Measurements from ENCODE around the gene ZWINT.

The ZWINT gene, protein sequence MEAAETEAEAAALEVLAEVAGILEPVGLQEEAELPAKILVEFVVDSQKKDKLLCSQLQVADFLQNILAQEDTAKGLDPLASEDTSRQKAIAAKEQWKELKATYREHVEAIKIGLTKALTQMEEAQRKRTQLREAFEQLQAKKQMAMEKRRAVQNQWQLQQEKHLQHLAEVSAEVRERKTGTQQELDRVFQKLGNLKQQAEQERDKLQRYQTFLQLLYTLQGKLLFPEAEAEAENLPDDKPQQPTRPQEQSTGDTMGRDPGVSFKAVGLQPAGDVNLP

DNA sequence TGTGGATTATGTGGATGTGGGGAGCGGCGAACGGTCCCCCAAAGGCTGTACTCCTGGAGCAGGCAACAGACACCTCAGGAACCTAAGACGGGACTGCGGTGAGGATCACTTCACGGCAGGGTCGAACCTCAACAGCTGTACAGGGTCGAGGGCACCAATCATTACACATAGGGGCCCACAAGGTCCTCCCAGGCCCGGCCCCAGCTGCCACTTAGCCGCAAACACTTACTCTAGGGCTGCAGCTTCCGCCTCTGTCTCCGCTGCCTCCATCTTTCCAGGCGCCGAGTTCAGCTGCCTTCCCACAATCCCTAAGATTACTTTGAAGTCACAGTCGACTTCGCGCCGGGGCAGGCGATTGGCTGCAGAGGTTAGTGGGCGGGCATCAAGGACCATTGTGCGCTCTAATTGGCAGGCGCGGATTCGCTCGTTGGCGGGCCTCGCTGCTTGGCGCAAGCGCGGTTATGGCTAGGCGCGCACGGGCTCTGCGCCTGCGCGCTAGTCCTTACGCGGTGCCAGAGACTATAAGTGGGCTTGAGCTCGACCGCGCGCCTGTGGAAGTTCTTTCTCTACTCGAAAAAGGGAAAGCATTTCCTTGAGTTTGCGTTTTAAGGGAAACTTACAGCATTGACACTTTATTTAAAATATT lies at the start of gene ZWINT:
TSS of gene ZWINT (minus strand) at position 293 of the 646 bp plus-strand sequence. CDS start at position 270, 23 bp downstream.
- DNase-seq, result peak; percentile 89

DNA sequence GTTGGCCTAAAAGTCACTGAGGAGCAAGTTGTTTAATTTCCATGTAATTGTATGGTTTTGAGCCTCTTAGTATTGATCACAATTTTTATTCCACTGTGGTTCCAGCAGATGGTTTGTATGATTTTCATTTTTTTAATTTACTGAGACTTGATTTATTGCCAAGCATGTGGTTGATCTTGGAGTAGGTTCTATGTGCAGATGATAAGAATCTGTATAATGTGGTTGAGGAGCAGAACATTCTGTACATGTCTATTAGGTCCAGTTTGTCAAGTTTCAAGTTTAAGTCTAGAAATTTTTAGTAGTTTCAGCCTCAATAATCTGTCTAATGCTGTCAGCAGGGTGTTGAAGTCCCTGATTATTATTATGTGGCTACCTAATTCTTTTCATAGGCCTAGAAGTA lies 22.7 kb upstream of the ZWINT start:
- DNase-seq, result no peak

DNA sequence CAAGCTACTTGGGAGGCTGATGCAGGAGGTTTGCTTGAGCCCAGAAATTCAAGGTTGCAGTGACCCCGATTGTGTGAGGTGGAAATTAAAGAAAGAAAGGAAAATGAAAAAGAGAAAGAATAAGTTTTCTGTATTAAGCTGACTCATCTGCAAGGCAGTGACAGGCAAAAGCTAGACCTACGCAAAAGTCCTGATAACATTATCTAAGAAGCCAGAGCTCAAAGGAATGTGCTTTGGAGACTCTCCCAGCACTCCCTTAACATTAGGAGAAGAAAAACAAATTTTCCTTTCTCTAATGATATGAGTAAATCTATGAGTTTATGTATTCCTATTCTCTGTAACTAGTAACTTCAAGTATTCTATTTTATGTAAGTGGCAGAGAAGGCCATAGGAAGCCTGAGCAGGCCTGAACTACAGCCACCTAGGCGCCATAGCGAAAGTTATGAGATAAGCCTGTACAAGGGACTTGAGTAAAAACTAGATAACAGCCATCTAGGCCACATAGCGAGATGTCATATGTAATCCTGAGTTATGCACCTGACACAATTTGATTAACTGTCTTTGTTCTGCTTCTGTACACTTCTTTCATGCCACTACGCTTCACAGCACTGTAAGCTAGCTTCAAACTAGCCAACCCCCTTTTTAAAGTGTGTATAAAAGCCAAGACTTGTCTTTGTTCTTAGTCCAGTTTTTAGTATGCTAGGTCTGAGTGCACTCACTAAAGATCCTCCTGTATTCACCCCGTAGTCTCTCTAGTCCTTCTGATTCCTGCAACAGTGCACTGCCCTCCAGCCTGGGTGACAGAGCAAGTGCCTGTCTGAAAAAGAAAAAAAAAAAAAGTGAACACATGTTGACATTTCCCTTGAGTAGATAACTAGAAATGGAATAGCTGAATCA lies 9.4 kb upstream of the ZWINT start:
- DNase-seq, result no peak

DNA sequence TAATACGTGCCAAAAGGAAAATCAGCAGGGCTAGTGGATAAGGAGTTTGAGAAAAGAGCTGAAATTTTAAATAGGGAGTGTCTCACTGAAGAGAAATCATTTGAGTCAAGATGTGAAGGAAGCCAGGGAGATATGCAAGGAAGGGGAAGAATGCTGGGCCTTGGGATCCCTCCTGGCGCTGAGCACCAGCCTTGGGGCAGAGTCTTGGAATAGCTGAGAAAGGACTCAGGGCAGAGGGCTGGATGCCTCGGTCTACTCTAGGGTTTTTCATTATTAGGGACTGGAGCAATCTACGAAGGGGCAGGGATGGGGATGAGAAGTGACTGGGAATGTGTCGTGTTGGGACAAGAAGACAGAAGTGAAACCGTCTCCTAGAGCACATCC lies 484 bp downstream of the ZWINT start:
- no peak for DNase-seq

DNA sequence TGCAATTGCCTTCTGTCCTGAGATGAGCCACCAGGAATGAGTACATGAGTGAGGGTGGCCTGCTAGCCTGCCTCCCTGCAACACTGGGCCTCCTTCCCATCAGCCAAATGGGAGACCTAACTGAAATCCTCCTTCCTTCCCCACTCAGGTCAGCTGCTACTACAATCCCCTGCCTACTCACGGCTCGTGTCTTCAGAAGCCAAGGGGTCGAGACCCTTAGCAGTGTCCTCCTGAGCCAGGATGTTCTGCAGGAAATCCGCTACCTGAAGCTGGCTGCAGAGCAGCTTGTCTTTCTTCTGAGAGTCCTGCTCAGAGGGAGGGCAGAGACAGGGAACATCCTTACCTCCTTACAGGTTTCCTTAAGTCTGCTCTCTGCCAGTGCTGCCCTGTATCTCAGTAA lies 1.2 kb downstream of the ZWINT start:
- no peak for DNase-seq

DNA sequence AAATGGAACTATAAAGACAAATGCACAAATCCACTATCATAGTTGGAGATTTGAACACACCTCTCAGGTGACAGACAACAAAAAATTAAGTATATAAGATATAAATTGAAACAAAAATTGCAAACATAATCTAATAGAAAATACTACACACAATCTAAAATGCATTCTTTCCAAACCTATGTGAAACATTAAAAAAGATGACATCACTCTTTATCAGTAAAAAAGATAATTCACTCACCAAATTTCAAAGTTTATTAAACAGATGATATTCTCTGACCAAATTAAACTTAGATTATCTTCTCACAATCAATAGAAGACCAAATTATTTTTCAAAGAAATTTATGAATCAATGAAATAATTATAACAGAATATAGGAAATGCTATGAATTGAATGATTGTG lies 4.0 kb downstream of the ZWINT start:
- DNase-seq, result no peak

DNA sequence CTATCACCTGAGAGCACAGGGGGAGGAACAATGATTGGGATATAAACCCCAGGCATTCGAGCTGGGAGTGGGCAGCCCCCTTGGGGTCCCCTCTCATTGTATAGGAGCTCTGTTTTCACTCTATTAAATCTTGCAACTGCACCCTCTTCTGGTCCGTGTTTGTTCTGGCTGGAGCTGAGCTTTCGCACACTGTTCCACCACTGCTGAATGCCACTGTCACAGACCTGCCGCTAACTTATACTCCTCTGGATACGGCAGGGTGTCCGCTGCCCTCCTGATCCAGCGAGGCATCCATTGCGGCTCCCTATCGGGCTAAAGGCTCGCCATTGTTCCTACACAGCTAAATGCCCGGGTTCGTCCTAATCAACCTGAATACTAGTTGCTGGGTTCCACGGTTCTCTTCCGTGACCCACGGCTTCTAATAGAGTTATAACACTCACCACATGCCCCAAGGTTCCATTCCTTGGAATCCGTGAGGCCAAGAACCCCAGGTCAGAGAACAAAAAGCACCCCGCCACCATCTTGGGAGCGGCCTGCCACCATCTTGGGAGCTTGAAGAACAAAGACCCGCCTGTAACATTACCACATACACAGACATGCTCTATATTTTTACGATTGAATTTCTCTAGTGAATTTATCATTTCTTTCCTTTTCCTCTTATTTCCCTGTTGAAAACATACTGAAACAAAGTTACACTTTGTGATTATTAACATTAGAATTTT lies 9.0 kb downstream of the ZWINT start:
- DNase-seq, result no peak

DNA sequence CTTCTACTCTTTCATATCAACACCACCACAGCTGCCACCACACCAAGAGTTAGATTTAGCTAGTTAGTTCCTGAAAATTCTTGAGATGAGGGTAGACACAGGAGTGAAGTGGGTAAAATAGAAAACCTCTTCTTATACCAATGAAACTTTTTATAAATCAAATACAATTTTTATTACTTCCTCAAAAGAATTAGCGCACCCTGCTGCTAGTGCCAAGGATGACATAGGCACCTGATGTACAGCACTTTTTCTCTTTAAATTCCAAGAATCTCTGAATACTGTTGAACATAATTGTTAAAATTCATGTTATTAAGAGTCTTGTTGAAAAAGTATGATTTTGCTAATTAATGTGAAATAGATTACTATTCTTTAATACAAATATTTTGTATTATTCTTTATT lies 11.4 kb downstream of the ZWINT start:
- DNase-seq, result no peak

DNA sequence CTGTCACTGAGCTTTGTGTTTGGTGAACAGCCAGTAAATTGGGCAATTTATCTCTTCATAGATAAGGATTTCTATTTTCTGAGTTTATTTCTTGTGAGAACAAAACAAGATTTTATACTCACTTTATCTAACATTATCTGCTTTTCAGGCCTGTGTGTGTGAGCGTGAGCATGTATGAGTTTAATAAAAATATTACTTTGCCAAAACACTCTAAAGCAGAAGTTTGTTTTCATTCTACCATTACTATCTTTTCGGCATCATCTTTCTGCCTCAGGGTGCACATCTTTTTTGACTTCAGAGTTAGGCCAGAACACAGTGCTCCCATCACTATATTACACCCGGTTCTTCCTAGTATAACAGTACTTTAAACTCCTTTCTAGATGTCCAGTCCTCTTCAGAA lies 13.0 kb downstream of the ZWINT start:
- DNase-seq, result no peak

DNA sequence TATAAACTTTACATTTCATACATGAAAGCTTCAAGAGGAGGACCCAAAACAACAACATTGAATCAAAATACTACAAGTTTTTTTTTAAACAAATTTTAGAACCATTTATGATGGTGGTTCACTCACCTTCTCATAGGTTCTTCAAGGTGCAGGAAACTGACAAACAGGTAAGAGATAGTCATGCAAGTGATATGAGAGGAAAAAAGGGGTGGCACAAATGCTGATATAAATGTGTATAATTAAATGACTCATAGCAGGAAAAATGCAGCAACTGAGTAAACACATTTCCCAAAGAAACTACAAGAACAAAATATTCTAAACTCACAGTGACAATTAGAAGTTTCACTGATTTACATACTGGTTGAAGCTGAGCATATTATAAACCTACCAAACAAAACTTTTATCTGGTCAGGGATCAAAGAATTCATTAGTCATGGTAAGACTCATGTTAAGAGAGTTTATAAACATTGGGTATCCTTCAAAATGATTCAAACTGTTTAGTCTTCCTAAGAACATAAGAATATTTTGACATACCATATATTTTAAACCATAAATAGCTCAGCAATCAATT lies 14.1 kb downstream of the ZWINT start:
- DNase-seq, result no peak

DNA sequence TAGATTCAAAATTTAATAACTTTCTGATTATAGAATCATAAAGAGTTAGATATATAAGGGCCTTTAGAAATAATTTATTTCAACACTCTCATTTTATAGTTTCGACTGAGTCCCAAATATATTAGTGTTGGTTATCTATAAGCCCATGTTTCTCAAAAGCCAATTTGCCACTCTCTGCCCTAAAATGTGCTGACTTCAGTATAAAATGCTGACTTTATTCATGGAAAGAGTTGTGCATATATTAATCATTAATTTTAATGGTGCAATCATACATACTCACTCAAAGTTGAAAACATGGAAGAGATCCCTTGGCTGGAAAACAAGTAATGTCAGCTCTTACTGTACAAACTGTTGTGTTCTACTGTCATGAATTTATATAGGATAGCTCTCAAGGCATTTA lies 19.4 kb downstream of the ZWINT start:
- DNase-seq, result no peak

DNA sequence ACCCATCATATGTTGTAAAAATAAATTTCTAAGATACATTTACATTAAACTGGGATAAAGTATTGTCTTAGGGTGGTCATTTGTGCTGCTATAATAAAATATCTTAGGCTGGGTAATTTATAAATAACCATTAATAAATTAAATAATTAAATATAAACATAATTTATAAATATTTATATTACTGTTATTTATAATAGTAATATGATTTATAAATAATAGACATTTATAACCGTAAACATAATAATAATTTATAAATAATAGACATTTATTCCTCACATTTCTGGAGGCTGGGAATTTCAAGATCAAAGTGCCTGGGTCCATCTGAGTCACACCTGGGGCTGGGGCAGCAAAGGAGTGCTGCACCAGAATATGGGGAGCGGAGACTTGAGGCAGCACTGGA lies 31.1 kb downstream of the ZWINT start:
- DNase-seq, result no peak

DNA sequence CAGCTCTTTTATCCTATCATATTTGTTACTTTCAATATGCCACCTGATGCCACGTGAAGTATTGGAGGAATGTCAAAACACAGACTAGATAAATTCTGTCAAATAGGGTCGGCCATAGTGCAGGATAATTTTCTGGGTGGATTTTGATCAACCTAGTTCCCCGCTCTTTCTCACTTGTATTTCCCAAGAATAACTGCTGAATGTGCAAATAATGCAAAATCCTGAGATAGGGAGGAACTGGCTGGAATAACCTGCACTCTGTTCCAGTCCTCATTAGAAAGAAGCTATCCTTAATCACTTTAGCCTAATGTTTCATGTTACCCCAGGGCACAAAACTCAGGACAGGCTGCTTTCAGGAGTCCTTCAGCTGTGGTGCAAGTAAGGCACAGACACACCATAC lies 33.9 kb downstream of the ZWINT start:
- DNase-seq, result no peak

DNA sequence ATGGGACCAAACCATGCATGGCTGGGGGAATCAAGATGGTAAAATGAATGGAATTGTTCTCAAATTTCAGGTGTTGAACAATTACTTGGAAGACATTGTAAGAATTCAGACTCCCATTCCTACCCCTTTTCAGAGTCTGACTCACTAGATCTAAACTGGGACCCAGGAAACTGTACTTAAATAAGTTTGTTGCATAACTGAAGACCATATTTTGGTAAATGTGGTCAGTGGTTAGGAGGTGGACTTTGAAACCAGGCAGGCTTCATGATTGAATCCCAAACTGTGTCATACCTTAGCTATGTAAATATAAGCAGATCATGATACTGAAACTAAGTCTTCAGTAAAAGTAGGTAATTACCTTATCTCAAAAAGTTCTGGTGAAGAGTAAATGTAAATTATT lies 41.7 kb downstream of the ZWINT start:
- no peak for DNase-seq

DNA sequence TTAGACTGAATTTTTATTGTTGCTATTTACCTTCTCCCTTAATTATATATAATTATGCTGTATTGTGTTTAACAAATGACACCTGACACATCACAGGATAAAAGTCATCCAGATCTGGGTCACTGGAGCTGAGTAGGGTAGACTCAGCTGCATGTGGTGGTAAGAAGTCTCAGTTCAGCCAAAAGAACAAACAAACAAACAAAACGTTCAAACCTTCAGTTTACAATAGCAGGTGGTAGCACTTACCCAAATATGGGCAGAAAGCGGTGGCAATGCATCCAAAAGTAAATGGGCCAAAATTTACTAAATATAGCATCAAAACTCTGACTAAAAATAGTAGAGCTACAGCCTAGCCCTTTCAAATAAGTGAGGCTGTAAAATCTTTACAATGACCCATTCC lies 42.2 kb downstream of the ZWINT start:
- DNase-seq, result no peak

DNA sequence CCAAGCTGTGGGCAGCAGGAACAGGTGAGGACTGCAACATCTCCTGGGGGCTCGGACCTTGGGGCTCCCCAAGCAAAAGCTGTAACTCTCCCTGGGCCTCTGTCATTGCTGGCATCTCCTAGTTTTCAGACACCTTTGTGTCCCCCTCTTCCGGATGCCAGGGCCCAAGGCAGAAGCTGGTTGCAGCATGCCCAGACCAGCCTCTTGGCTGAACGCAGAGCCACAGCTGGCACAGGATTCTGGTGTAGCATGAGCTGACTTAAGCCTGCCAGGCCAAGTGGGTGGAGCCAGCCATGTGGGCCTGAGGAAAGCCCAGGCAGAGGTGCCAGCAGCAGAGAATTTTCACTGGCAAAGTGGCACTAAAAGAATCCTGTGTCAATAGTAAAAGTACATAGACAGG lies 43.5 kb downstream of the ZWINT start:
- no peak for DNase-seq

DNA sequence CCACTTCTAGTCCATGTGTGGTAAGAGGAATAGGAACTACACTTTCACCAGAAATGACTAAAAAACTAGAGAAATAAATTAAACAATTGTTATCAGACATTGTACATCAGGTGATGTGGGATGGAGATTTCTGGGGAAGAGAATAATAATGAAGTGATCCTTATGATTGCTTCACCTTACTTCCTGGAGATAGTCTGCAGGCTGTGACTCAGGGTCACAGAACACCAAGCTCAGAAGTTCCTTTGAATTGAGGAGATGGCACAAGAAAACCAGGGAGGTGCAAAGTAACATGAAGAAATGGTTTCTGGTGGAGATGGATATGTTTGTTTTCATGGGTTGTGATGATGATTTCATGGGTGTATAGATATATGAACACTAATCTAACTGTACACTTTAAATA lies 44.5 kb downstream of the ZWINT start:
- DNase-seq, result no peak
